Psoas muscle (tissue), 8 donors: ENCODE results near the gene CD59. TPM values are rescaled to one million over a fixed set of nuclear protein-coding genes. Genes with fewer than 3 reads are reported as not detected.

Experiments used
- ATAC-seq, 4 donors: fragments of 200-7000 bp; cut with Tn5 transposase; one replicate each; pipeline ENCODE4 v1.9.1; 2020; ENCODE audit warnings: moderate library complexity in 3 of 4, mild to moderate bottlenecking in 2 of 4
- DNase-seq, 2 donors: peaks; one replicate each; pipeline ENCODE4 v3.0.0-alpha.2; 2020
- H3K27ac ChIP-seq: fragments of 200-600 bp; one replicate; pipeline ENCODE4 v1.8.0; 2022
- H3K27me3 ChIP-seq, 3 donors: fragments of 200-600 bp in 1 of 3; one replicate each; pipeline versions ENCODE4 v1.6.1 to v1.8.0; 2013 to 2022; ENCODE audit warnings: low read length in 2 of 3, mild to moderate bottlenecking in 2 of 3, moderate library complexity in 1 of 3; ENCODE audit not compliant: insufficient read depth in 3 of 3
- H3K36me3 ChIP-seq, 2 donors: fragments of 200-600 bp in 1 of 2; one replicate each; pipeline versions ENCODE4 v1.6.1 to v1.8.0; 2013 to 2022; ENCODE audit warnings: low read depth in 1 of 2, mild to moderate bottlenecking in 1 of 2, moderate library complexity in 1 of 2; ENCODE audit not compliant: insufficient read depth in 1 of 2
- H3K4me1 ChIP-seq: fragments of 200-600 bp; one replicate; pipeline ENCODE4 v1.8.0; 2022
- H3K4me3 ChIP-seq: fragments of 200-600 bp; one replicate; pipeline ENCODE4 v1.8.0; 2022; ENCODE audit warnings: mild to moderate bottlenecking
- H3K9me3 ChIP-seq: fragments of 200-600 bp; one replicate; pipeline ENCODE4 v1.8.0; 2022
- CTCF ChIP-seq: fragments of 200-600 bp; IDR thresholded peaks from one replicate; pipeline ENCODE4 v1.8.0; 2022; ENCODE audit warnings: antibody characterized with exemption
- WGBS, 3 donors: extraction: QIAGEN DNeasy Blood & Tissue Kit; methylation state at CpG; one replicate each; pipeline versions ENCODE4 v1.1.6 to v1.1.7; 2013; 5-methylcytosine and 5-hydroxymethylcytosine counted together
- intact Hi-C, 2 donors: fragments of 100-400 bp; cut with DNase I; formaldehyde crosslinking; loops; one replicate each; pipeline versions ENCODE4 v1.11.0 to v1.14.2; 2022
- polyA plus RNA-seq, 3 donors: library from polyadenylated mRNA; stranded (reverse); fragments of 200-250 nt; gene quantifications; one replicate each; pipeline ENCODE4 v1.2.3, GENCODE V29; 2013
- total RNA-seq, 4 donors: library from RNA; stranded (reverse); fragmentation: NEBNext Ultra II Directional in 2 of 4; extraction: Animal tissue kit (Norgen Biotek cat#: 25700) in 2 of 4; gene quantifications; one replicate each; pipeline versions ENCODE4 v1.2.1 to v1.2.4, GENCODE V29; 2021 to 2023
- donor health status: healthy with polysubstance abuse.
- donor health status: DM: no; HTN: no; CAD: no; lungs with moderate emphysema.
- donor health status: Bipolar disorder and iron deficiency.
- donor health status: healthy.
- donor health status: DM: yes; HTN: yes; CAD: no.
- donor health status: DM: no; HTN: no; CAD: no.
- donor health status: DM: no; HTN: no; CAD: no.
- donor health status: DM: yes; HTN: yes; CAD: no.

CD59 gene
- total and polyA plus RNA-seq, 7 donors = 423 to 930 (median 574) TPM

DNA sequence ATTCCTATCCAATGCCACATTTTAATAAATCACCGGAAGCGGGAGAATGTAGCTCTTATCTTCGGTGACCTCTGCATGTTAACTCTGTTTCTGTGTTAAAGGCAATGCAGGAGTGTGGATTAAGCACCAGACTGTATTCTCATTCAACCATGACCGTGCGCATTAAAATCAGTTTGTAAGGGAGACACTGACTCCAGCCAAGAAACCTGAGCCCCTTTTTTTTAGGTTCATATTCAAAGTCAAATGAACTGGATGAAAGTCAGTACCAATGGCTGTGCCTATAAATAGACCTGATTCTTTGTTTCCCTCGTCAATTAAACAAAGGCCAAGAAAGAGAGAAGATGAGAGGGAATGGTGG, 67.8 kb downstream of the CD59 start:
- no peak for ATAC-seq
- no peak for DNase-seq
- 30 to 53% (median 33%) methylated on average over 6 of the region's 6 CpGs for WGBS, 3 donors
- H3K4me1 ChIP-seq = peaks cover 5% of the 10 kb centered on the region
- no peak for TF ChIP-seq CTCF
- H3K27me3 ChIP-seq = no peaks in the 10 kb centered on the region
- intact Hi-C loops = no loop called here
- H3K36me3 ChIP-seq = no peaks in the 10 kb centered on the region
- no peak overlapping the region for H3K27ac ChIP-seq
- H3K9me3 ChIP-seq = no peaks in the 10 kb centered on the region
- no peak overlapping the region for H3K4me3 ChIP-seq

GRCh38 chr11:33667819-33668467, 68.3 kb downstream of the CD59 start:
- Histone ChIP-seq H3K4me3 (no peak overlapping the region), H3K27me3 (no peaks in the 10 kb centered on the region), H3K36me3 (no peaks in the 10 kb centered on the region), H3K4me1 (peaks cover 5% of the 10 kb centered on the region), H3K9me3 (no peaks in the 10 kb centered on the region), H3K27ac (no peak overlapping the region)
- no peak for TF ChIP-seq CTCF
- ATAC-seq (no peak), DNase-seq (no peak)
- WGBS, 3 donors = 89% methylated on average over 18 of the region's 18 CpGs
- intact Hi-C loops = no loop called here

GRCh38 chr11:33665350-33666106, 70.7 kb downstream of the CD59 start:
- 81 to 86% (median 86%) methylated on average over 6 of the region's 6 CpGs for WGBS, 3 donors
- intact Hi-C loops = no loop called here
- no peak for TF ChIP-seq CTCF

GRCh38 chr11:33664827-33665226, 71.4 kb downstream of the CD59 start:
- no peak for DNase-seq
- Histone ChIP-seq H3K9me3 (no peaks in the 10 kb centered on the region), H3K27me3 (no peaks in the 10 kb centered on the region), H3K4me1 (peaks cover 5% of the 10 kb centered on the region), H3K36me3 (no peaks in the 10 kb centered on the region), H3K4me3 (no peak overlapping the region), H3K27ac (no peak overlapping the region)
- no peak for ATAC-seq
- 23 to 46% (median 24%) methylated on average over 4 of the region's 4 CpGs for WGBS, 3 donors
- no peak for TF ChIP-seq CTCF
- intact Hi-C loops = no loop called here

More at GRCh38 chr11:33665350-33666106, 70.7 kb downstream of the CD59 start:
- no peaks in the 10 kb centered on the region for H3K27me3 ChIP-seq
- peaks cover 5% of the 10 kb centered on the region for H3K4me1 ChIP-seq
- no peak for ATAC-seq
- DNase-seq = no peak
- no peaks in the 10 kb centered on the region for H3K36me3 ChIP-seq
- no peak overlapping the region for H3K4me3 ChIP-seq
- H3K27ac ChIP-seq = no peak overlapping the region
- no peaks in the 10 kb centered on the region for H3K9me3 ChIP-seq
